Kidney (tissue), 14 donors: ENCODE data around the gene GPC5. TPM values are rescaled to one million over a fixed set of nuclear protein-coding genes. Genes with fewer than 3 reads are reported as not detected.

Experiments
- DNase-seq, 5 donors: peaks; one replicate each; pipeline ENCODE4 v3.0.0-alpha.2; 2013 to 2020
- FAIRE-seq: peaks from 2 replicates; lab custom pipeline; 2012; peaks lifted over from hg19 to GRCh38; lab: Jason Lieb, UNC
- H3K27ac ChIP-seq, 2 donors: one replicate each; pipeline ENCODE4 v1.7.0; 2013; ENCODE audit warnings: low read depth in 2 of 2, low read length in 2 of 2, inconsistent platforms in 1 of 2
- H3K27me3 ChIP-seq: one replicate; pipeline ENCODE4 v1.7.1; 2013; ENCODE audit warnings: low read length, inconsistent platforms; ENCODE audit not compliant: control insufficient read depth, insufficient read depth
- H3K36me3 ChIP-seq, 3 donors: one replicate each; pipeline versions ENCODE4 v1.7.0 to v1.7.1; 2013; ENCODE audit warnings: low read length in 3 of 3, control low read depth in 1 of 3, inconsistent platforms in 1 of 3; ENCODE audit not compliant: insufficient read depth in 3 of 3, control insufficient read depth in 2 of 3
- H3K4me1 ChIP-seq, 3 donors: one replicate each; pipeline versions ENCODE4 v1.7.0 to v1.7.1; 2013; ENCODE audit warnings: low read length in 3 of 3, inconsistent platforms in 1 of 3, low read depth in 1 of 3; ENCODE audit not compliant: control insufficient read depth in 2 of 3, insufficient read depth in 2 of 3
- H3K4me3 ChIP-seq, 3 donors: one replicate each; pipeline versions ENCODE4 v1.7.0 to v1.8.1; 2013; ENCODE audit warnings: low read length in 3 of 3, control low read depth in 1 of 3, inconsistent platforms in 1 of 3
- H3K9ac ChIP-seq, 3 donors: one replicate each; pipeline versions ENCODE4 v1.7.0 to v1.7.1; 2013; ENCODE audit warnings: low read length in 3 of 3, control low read depth in 1 of 3, inconsistent platforms in 1 of 3
- H3K9me3 ChIP-seq, 3 donors: one replicate each; pipeline versions ENCODE4 v1.7.0 to v1.7.1; 2013; ENCODE audit warnings: low read length in 3 of 3, control low read depth in 1 of 3, inconsistent platforms in 1 of 3; ENCODE audit not compliant: control insufficient read depth in 2 of 3, insufficient read depth in 1 of 3
- CTCF ChIP-seq: IDR thresholded peaks from 3 replicates; pipeline ENCODE4 v1.5.1; 2012; ENCODE audit warnings: mild to moderate bottlenecking, moderate library complexity, borderline replicate concordance; ENCODE audit not compliant: insufficient read depth; ENCODE audit errors: extremely low read depth
- intact Hi-C: fragments of 100-400 bp; cut with DNase I; formaldehyde crosslinking; loops from one replicate; pipeline ENCODE4 v1.11.1; 2022
- polyA plus RNA-seq: library from polyadenylated mRNA; stranded (reverse); fragments of 350-450 nt; fragmentation: Illumina TruSeq; extraction: RNeasy Lipid Tissue Mini Kit (QIAGEN cat#74804); gene quantifications from one replicate; pipeline ENCODE4 v1.2.3, GENCODE V29; 2014; ENCODE audit warnings: low read depth, low replicate concordance; ENCODE audit not compliant: insufficient read depth
- total RNA-seq: library from RNA; stranded (reverse); fragmentation: NEBNext Ultra II Directional; extraction: Animal tissue kit (Norgen Biotek cat#: 25700); gene quantifications from one replicate; pipeline ENCODE4 v1.2.1, GENCODE V29; 2021
- donor health status: control.
- donor health status: control.
- donor health status: control.
- donor health status: control.
- donor health status: control.
- donor health status: DM: yes; HTN: yes; CAD: no.
- donor health status: Normal renal cell carcinoma (clear cell type).

Gene GPC5
- total and polyA plus RNA-seq, 2 donors from 2014 or later: 0.47 to 6.8 TPM

GRCh38 chr13:91802957-91803356 lies 404.5 kb downstream of the GPC5 start:
- Histone ChIP-seq H3K27ac (no peak overlapping the region), H3K9ac (no peak overlapping the region), H3K4me3 (no peak overlapping the region), H3K36me3 (no peaks in the 10 kb centered on the region), H3K9me3 (no peaks in the 10 kb centered on the region), H3K4me1 (no peaks in the 10 kb centered on the region), H3K27me3 (no peaks in the 10 kb centered on the region)
- FAIRE-seq: peak; percentile 45
- intact Hi-C loops: no loop called here
- TF ChIP-seq CTCF: no peak
- no peak for DNase-seq

DNA sequence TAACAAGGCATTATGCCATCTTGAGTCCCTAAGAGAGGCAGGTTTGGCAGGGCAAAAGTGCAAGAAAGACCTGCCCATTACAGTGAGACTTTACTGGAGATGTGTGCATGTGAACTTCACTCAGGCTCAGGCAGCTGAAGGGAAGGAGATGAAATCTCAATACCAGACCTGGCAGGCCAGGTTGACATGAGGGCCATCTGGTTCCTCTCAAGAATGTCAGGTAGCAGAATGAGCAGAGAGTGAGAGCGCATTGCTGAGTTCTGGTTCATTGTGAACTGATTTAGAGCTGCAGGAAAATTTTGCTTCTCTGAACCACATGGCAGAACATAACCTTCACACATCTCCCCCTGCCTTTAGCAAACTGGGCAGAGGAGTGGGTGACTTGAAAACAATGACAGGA lies 406.3 kb downstream of the GPC5 start:
- DNase-seq: peak in 3 of 5 donors; percentile 17 to 29 (median 25)
- no peak for FAIRE-seq
- TF ChIP-seq CTCF: no peak
- Histone ChIP-seq H3K9me3 (no peaks in the 10 kb centered on the region), H3K36me3 (no peaks in the 10 kb centered on the region), H3K27me3 (no peaks in the 10 kb centered on the region), H3K27ac (no peak overlapping the region), H3K4me3 (no peak overlapping the region), H3K4me1 (no peaks in the 10 kb centered on the region), H3K9ac (no peak overlapping the region)
- intact Hi-C loops: no loop called here

GRCh38 chr13:91805605-91806004 lies 407.2 kb downstream of the GPC5 start:
- Histone ChIP-seq H3K36me3 (no peaks in the 10 kb centered on the region), H3K4me3 (no peak overlapping the region), H3K9me3 (no peaks in the 10 kb centered on the region), H3K4me1 (no peaks in the 10 kb centered on the region), H3K27me3 (no peaks in the 10 kb centered on the region), H3K27ac (no peak overlapping the region), H3K9ac (no peak overlapping the region)
- no peak for FAIRE-seq
- DNase-seq: peak in 1 of 5 donors; percentile 36
- intact Hi-C loops: no loop called here
- no peak for TF ChIP-seq CTCF

GRCh38 chr13:91809161-91809560 lies 410.7 kb downstream of the GPC5 start:
- intact Hi-C loops: no loop called here

More at GRCh38 chr13:91809161-91809560, 410.7 kb downstream of the GPC5 start:
- Histone ChIP-seq H3K27ac (no peak overlapping the region), H3K36me3 (no peaks in the 10 kb centered on the region), H3K4me1 (no peaks in the 10 kb centered on the region), H3K4me3 (no peak overlapping the region), H3K9me3 (no peaks in the 10 kb centered on the region), H3K27me3 (no peaks in the 10 kb centered on the region), H3K9ac (no peak overlapping the region)
- FAIRE-seq (no peak), DNase-seq (no peak)
- no peak for TF ChIP-seq CTCF
